Spleen (tissue), 7 donors: Measurements from ENCODE around the gene ACAT2.

Source experiments
- CTCF ChIP-seq, 11 experiments: fragments of 200-600 bp in 7 of 11; fragments of 450-650 bp in 4 of 11; sonication (generic) in 4 of 11; IDR thresholded peaks in 8 of 11; conservative IDR thresholded peaks in 3 of 11; 1 replicate in 7 of 11; 2 replicates in 4 of 11; pipeline versions ENCODE4 v1.4.0 to v1.8.0; 2016 to 2021; ENCODE audit warnings: antibody characterized with exemption in 11 of 11, inconsistent platforms in 4 of 11, mild to moderate bottlenecking in 1 of 11
- POLR2A ChIP-seq, 3 donors: fragments of 450-650 bp; IDR thresholded peaks; one replicate each; pipeline ENCODE4 v1.5.1; 2017; ENCODE audit warnings: antibody characterized with exemption in 3 of 3, mild to moderate bottlenecking in 1 of 3
- donor health status: DM: no; HTN: no; CAD: no; lungs with moderate emphysema.
- donor health status: DM: no; HTN: no; CAD: no.
- donor health status: DM: no; HTN: no; CAD: no.

GRCh38 chr6:159788753-159789376 lies 27.0 kb downstream of the ACAT2 start:
- TF ChIP-seq CTCF (IDR thresholded peaks at IDR 0.05 in 8 of 11, conservative IDR thresholded peaks at IDR 0.05 in 3 of 11): no peak
- no peak for TF ChIP-seq POLR2A (IDR thresholded peaks at IDR 0.05)
